Fibroblast of skin of left biceps (primary cell): ENCODE data around the gene ABCB11.
"Not testable (repeated sequence)": the region's sequence is repeated elsewhere in the genome, so short reads cannot be mapped to it uniquely, and the experiment has no call there.

Experiments
- DNase-seq, 2 experiments: peaks; one replicate each; pipeline ENCODE4 v3.0.0-alpha.2; 2013; ENCODE audit warnings: low read depth in 2 of 2

Gene ABCB11

GRCh38 chr2:169031202-169031601, at the start of gene ABCB11:
Gene ABCB11 (minus strand): TSS chr2:169031324. CDS start chr2:169018125, 13,199 bp downstream.
- no peak for DNase-seq

GRCh38 chr2:169080250-169081069, 49.3 kb upstream of the ABCB11 start:
- no peak for DNase-seq

GRCh38 chr2:169077674-169078240, 46.6 kb upstream of the ABCB11 start:
- no peak for DNase-seq

- no peak for DNase-seq
Measured at GRCh38 chr2:169073963-169074751, 43.0 kb upstream of the ABCB11 start.

- DNase-seq, result no peak
Measured at GRCh38 chr2:169073211-169073962, 42.3 kb upstream of the ABCB11 start.

GRCh38 chr2:169072163-169072925, 41.2 kb upstream of the ABCB11 start:
- no peak for DNase-seq

- no peak for DNase-seq
Measured at GRCh38 chr2:169071455-169071854, 40.3 kb upstream of the ABCB11 start.

GRCh38 chr2:169069833-169070232, 38.7 kb upstream of the ABCB11 start:
- no peak for DNase-seq

GRCh38 chr2:169069341-169069740, 38.2 kb upstream of the ABCB11 start, which contains the start of gene DHRS9:
Gene DHRS9 (plus strand): TSS chr2:169069563. CDS start chr2:169081582, 12,019 bp downstream.
- DNase-seq, result no peak

- no peak for DNase-seq
Measured at GRCh38 chr2:169066897-169067296, 35.8 kb upstream of the ABCB11 start.

GRCh38 chr2:169065864-169066517, 34.9 kb upstream of the ABCB11 start:
- no peak for DNase-seq

- DNase-seq, result no peak
Measured at GRCh38 chr2:169065422-169065821, 34.3 kb upstream of the ABCB11 start.

GRCh38 chr2:169064199-169064598, 33.1 kb upstream of the ABCB11 start:
- DNase-seq, result not testable (repeated sequence)

- not testable (repeated sequence) for DNase-seq
Measured at GRCh38 chr2:169054575-169054974, 23.5 kb upstream of the ABCB11 start.

GRCh38 chr2:169050476-169051240, 19.5 kb upstream of the ABCB11 start:
- no peak for DNase-seq

- no peak for DNase-seq
Measured at GRCh38 chr2:169049142-169049541, 18.0 kb upstream of the ABCB11 start.

- DNase-seq, result no peak
Measured at GRCh38 chr2:169047256-169048250, 16.4 kb upstream of the ABCB11 start.

GRCh38 chr2:169046440-169047151, 15.5 kb upstream of the ABCB11 start:
- DNase-seq, result no peak
